Cardiac fibroblast (primary cell): ENCODE measurements around the gene ATOSB.

ENCODE experiments used
- DNase-seq, 2 donors: peaks; one replicate each; pipeline versions ENCODE4 v3.0.0 to v3.0.0-alpha.2; 2010; ENCODE audit warnings: low read depth in 2 of 2
- H3K4me3 ChIP-seq, 2 donors: replicated peaks in 1 of 2; 1 replicate in 1 of 2; 2 replicates in 1 of 2; pipeline ENCODE4 v1.5.1; 2011; ENCODE audit warnings: low read depth in 2 of 2, low read length in 2 of 2, mild to moderate bottlenecking in 2 of 2, moderate library complexity in 1 of 2
- TF ChIP-seq, protein P1 (sequence below): IDR thresholded peaks from one replicate; pipeline ENCODE4 v1.5.1; 2011; ENCODE audit warnings: low read depth, mild to moderate bottlenecking, low read length, inconsistent platforms

ATOSB gene

GRCh38 chr9:35085078-35085477 is 30.6 kb downstream of the ATOSB start:
- DNase-seq, result no peak
- TF ChIP-seq, protein P1, sequence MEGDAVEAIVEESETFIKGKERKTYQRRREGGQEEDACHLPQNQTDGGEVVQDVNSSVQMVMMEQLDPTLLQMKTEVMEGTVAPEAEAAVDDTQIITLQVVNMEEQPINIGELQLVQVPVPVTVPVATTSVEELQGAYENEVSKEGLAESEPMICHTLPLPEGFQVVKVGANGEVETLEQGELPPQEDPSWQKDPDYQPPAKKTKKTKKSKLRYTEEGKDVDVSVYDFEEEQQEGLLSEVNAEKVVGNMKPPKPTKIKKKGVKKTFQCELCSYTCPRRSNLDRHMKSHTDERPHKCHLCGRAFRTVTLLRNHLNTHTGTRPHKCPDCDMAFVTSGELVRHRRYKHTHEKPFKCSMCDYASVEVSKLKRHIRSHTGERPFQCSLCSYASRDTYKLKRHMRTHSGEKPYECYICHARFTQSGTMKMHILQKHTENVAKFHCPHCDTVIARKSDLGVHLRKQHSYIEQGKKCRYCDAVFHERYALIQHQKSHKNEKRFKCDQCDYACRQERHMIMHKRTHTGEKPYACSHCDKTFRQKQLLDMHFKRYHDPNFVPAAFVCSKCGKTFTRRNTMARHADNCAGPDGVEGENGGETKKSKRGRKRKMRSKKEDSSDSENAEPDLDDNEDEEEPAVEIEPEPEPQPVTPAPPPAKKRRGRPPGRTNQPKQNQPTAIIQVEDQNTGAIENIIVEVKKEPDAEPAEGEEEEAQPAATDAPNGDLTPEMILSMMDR, result no peak

GRCh38 chr9:35079426-35080341 is 36.0 kb downstream of the ATOSB start, which contains the start of gene FANCG:
Gene FANCG, minus strand, starts transcription at chr9:35079942. Its CDS starts 418 bp downstream, at chr9:35079524.
- H3K4me3 ChIP-seq, result peak within 1 kb of the TSS; percentile 71 to 74
- TF ChIP-seq, protein P1, result no peak
- peak; percentile 93 for DNase-seq

More at GRCh38 chr9:35085078-35085477, 30.6 kb downstream of the ATOSB start:
- no peak overlapping the region for H3K4me3 ChIP-seq

- peak overlapping the region; percentile 71 to 74 for H3K4me3 ChIP-seq
- TF ChIP-seq, protein P1, result no peak
- DNase-seq, result no peak
These were observed 36.6 kb downstream of the ATOSB start for GRCh38 chr9:35079041-35079425.

DNA sequence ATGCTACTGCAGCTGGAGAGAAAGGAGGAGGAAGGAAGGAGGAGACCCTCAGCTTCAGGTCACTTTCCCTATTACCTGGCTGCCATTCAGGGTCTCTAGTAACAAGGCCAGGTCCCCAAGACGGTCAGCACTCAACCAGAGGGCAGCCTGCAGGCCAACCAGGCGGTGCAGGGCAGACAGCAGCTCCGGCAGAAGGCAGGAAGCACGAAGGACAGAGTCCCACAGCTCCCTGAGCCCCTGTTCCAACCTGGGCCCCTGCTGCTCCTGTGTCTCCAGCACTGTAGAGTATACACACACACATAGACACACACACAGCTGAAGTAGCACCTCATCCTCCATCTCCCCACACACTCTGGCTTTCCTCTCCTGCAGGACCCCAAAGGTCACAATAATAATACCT is 37.6 kb downstream of the ATOSB start:
- TF ChIP-seq, protein P1, result no peak
- DNase-seq, result no peak
- H3K4me3 ChIP-seq, result no peak overlapping the region

GRCh38 chr9:35076848-35077247 is 38.8 kb downstream of the ATOSB start:
- TF ChIP-seq, protein P1, result no peak
- H3K4me3 ChIP-seq, result no peak overlapping the region
- DNase-seq, result no peak

DNA sequence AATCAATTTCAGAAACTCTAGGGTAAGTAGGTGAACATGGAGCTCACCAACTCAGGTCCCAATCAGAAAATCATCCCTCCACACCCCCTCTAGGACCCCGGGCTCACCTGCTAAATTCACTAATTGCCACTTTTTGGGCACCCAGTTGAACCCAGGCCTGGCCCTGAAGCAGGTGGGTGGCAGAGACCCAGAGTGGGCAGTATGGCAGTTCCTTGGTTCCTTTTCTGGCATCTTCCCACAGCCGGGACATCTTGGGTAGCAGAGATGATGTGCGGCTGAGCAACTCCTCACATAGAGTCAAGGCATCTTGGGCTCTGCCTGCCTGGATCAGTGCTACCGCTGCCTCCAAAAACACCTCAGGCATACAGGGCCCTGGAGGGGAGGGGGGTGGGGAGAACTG is 40.3 kb downstream of the ATOSB start:
- TF ChIP-seq, protein P1, result no peak
- H3K4me3 ChIP-seq, result no peak overlapping the region
- DNase-seq, result no peak
